Measurements from ENCODE around the gene GAP43.

The GAP43 gene

DNA sequence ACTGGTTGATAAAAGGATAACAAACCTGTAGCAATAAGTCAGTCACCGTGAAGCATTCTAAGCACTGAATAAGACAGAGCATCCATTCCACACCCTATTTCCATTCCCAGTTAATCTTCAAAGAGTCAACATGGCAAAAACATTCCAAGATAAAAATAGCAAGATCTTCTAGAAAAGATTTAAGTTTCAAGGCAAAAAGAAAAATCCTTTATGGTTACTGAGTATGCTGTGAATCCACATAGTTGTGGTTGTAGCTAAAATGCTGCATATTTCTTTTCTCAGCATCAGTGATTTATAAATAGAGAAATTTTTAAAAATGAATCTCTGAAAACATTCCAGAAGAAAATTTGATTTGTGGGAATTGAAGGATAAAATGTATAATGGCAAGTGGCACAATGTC, 21.1 kb downstream of the GAP43 start:
- no peak overlapping the region for H2BK120ac ChIP-seq (ENCODE audit: low read depth, low read length)
- no peak overlapping the region for H4K8ac ChIP-seq (ENCODE audit: low read depth, low read length)
- no peaks in the 10 kb centered on the region for H3K36me3 ChIP-seq (replicated peaks in 1 of 2; ENCODE audit: control insufficient read depth in 2 of 2, insufficient read depth in 2 of 2, low read length in 2 of 2)
- no peak overlapping the region for H2AFZ ChIP-seq (ENCODE audit: low read length)
- H3K4ac ChIP-seq (ENCODE audit: low read length): no peak overlapping the region
- H3K23ac ChIP-seq (ENCODE audit: low read depth, low read length, poor library complexity): no peak overlapping the region
- no peak overlapping the region for H4K91ac ChIP-seq (ENCODE audit: low read depth, low read length, poor library complexity)
- H2BK15ac ChIP-seq (ENCODE audit: low read length): no peak overlapping the region
- no peaks in the 10 kb centered on the region for H3K9me3 ChIP-seq (replicated peaks in 1 of 2; ENCODE audit: control insufficient read depth in 2 of 2, insufficient read depth in 1 of 2, low read depth in 1 of 2, low read length in 2 of 2)
- WGBS, 2 donors (ENCODE audit: extremely low coverage in 2 of 2, insufficient read length in 2 of 2, insufficient replicate concordance in 1 of 2): no CpG with 5 or more reads among the region's 1 CpG
- H3K4me2 ChIP-seq (ENCODE audit: insufficient read depth, low read length, poor library complexity, severe bottlenecking): no peak overlapping the region
- no peak overlapping the region for H2AK5ac ChIP-seq (ENCODE audit: low read depth, low read length)
- no peaks in the 10 kb centered on the region for H3K27me3 ChIP-seq (ENCODE audit: control insufficient read depth in 3 of 3, insufficient read depth in 3 of 3, low read depth in 1 of 3, low read length in 3 of 3)
- H2BK5ac ChIP-seq (ENCODE audit: low read length): no peak overlapping the region
- no peak overlapping the region for H3K9ac ChIP-seq (ENCODE audit: low read depth, low read length, poor library complexity)
- no peak overlapping the region for H3K18ac ChIP-seq (ENCODE audit: low read length)
- no peak overlapping the region for H3K4me3 ChIP-seq (ENCODE audit: low read length in 2 of 2)
- H3K27ac ChIP-seq (replicated peaks; ENCODE audit: low read length): no peak overlapping the region
- no peaks in the 10 kb centered on the region for H3K4me1 ChIP-seq (ENCODE audit: control insufficient read depth in 2 of 2, insufficient read depth in 1 of 2, low read depth in 1 of 2, low read length in 2 of 2)
- H2BK12ac ChIP-seq (ENCODE audit: low read length): no peak overlapping the region
- H3K14ac ChIP-seq (ENCODE audit: low read length): no peak overlapping the region
- DNase-seq (ENCODE audit: low spot score): no peak
- no peaks in the 10 kb centered on the region for H3K79me1 ChIP-seq (ENCODE audit: low read depth, low read length)

DNA sequence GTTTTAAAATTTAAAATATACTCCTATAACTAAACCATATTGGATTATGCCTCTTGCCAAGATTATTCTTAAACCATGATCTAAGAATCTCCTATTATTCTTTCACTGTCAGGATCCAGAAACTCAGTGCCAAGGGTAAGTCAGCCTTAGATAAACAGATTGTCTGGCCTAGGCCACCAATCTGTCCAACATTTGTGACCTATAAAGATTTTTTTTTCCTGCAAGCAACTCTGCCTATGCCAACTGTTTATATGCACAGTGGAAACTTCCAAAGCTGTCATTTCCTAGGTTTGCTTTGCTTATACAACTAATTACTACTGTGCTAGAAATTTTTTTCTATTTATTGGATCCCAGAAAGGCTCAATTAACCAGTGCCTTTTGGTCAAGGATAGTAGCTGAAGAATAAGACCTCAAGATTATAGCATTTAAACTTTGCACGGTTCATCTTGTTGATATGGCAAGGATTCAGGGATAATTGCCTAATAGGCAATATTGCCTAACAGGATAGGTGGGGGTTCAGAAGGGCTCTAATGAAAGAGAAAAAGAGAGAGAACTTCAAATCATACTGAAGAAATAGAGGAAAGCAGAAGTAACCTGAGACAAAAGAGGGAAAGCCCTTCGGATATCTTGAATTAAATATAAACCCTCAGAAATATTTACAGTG, 22.8 kb downstream of the GAP43 start:
- Histone ChIP-seq H3K27me3 (ENCODE audit: control insufficient read depth in 3 of 3, insufficient read depth in 3 of 3, low read depth in 1 of 3, low read length in 3 of 3) (no peaks in the 10 kb centered on the region), H4K8ac (ENCODE audit: low read depth, low read length) (no peak overlapping the region), H3K18ac (ENCODE audit: low read length) (no peak overlapping the region), H3K27ac (replicated peaks; ENCODE audit: low read length) (no peak overlapping the region), H3K4me1 (ENCODE audit: control insufficient read depth in 2 of 2, insufficient read depth in 1 of 2, low read depth in 1 of 2, low read length in 2 of 2) (no peaks in the 10 kb centered on the region), H2BK12ac (ENCODE audit: low read length) (no peak overlapping the region), H4K91ac (ENCODE audit: low read depth, low read length, poor library complexity) (no peak overlapping the region), H3K9ac (ENCODE audit: low read depth, low read length, poor library complexity) (no peak overlapping the region), H3K14ac (ENCODE audit: low read length) (no peak overlapping the region), H2BK5ac (ENCODE audit: low read length) (no peak overlapping the region), H3K4ac (ENCODE audit: low read length) (no peak overlapping the region), H2BK120ac (ENCODE audit: low read depth, low read length) (no peak overlapping the region), H3K36me3 (replicated peaks in 1 of 2; ENCODE audit: control insufficient read depth in 2 of 2, insufficient read depth in 2 of 2, low read length in 2 of 2) (no peaks in the 10 kb centered on the region), H3K23ac (ENCODE audit: low read depth, low read length, poor library complexity) (no peak overlapping the region), H3K9me3 (replicated peaks in 1 of 2; ENCODE audit: control insufficient read depth in 2 of 2, insufficient read depth in 1 of 2, low read depth in 1 of 2, low read length in 2 of 2) (no peaks in the 10 kb centered on the region), H3K4me2 (ENCODE audit: insufficient read depth, low read length, poor library complexity, severe bottlenecking) (no peak overlapping the region), H2AFZ (ENCODE audit: low read length) (no peak overlapping the region), H2BK15ac (ENCODE audit: low read length) (no peak overlapping the region), H2AK5ac (ENCODE audit: low read depth, low read length) (no peak overlapping the region), H3K79me1 (ENCODE audit: low read depth, low read length) (no peaks in the 10 kb centered on the region), H3K4me3 (ENCODE audit: low read length in 2 of 2) (no peak overlapping the region)
- WGBS, 2 donors (ENCODE audit: extremely low coverage in 2 of 2, insufficient read length in 2 of 2, insufficient replicate concordance in 1 of 2): no CpG with 5 or more reads among the region's 2 CpGs
- DNase-seq (ENCODE audit: low spot score): no peak

DNA sequence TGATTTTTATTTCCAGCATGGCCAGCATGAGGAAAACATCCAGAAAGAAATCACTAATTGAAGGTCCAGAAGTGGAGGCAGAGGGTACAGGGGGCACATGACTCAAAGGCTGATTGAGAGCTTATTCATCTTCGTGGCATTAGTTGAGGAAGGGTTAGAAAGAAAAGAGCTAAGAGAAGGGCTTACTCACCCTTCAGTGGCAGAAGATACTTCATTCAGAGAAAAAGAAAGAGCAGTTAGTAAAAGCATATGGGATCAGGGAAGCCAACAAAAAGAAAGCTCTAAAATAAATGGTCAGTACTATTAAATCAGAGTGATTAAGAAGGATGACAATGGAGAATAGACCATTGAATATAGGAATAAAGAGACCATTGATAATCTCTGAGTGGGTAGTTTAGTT, 25.2 kb downstream of the GAP43 start:
- H3K36me3 ChIP-seq (replicated peaks in 1 of 2; ENCODE audit: control insufficient read depth in 2 of 2, insufficient read depth in 2 of 2, low read length in 2 of 2): no peaks in the 10 kb centered on the region
- H3K4me1 ChIP-seq (ENCODE audit: control insufficient read depth in 2 of 2, insufficient read depth in 1 of 2, low read depth in 1 of 2, low read length in 2 of 2): no peaks in the 10 kb centered on the region
- H3K27ac ChIP-seq (replicated peaks; ENCODE audit: low read length): no peak overlapping the region
- no peak overlapping the region for H4K8ac ChIP-seq (ENCODE audit: low read depth, low read length)
- no peaks in the 10 kb centered on the region for H3K9me3 ChIP-seq (replicated peaks in 1 of 2; ENCODE audit: control insufficient read depth in 2 of 2, insufficient read depth in 1 of 2, low read depth in 1 of 2, low read length in 2 of 2)
- H2BK12ac ChIP-seq (ENCODE audit: low read length): no peak overlapping the region
- H3K79me1 ChIP-seq (ENCODE audit: low read depth, low read length): no peaks in the 10 kb centered on the region
- H2AK5ac ChIP-seq (ENCODE audit: low read depth, low read length): no peak overlapping the region
- H3K9ac ChIP-seq (ENCODE audit: low read depth, low read length, poor library complexity): no peak overlapping the region
- H3K27me3 ChIP-seq (ENCODE audit: control insufficient read depth in 3 of 3, insufficient read depth in 3 of 3, low read depth in 1 of 3, low read length in 3 of 3): no peaks in the 10 kb centered on the region
- no peak overlapping the region for H3K4ac ChIP-seq (ENCODE audit: low read length)
- H3K4me3 ChIP-seq (ENCODE audit: low read length in 2 of 2): no peak overlapping the region
- H2AFZ ChIP-seq (ENCODE audit: low read length): no peak overlapping the region
- H2BK120ac ChIP-seq (ENCODE audit: low read depth, low read length): no peak overlapping the region
- WGBS, 2 donors (ENCODE audit: extremely low coverage in 2 of 2, insufficient read length in 2 of 2, insufficient replicate concordance in 1 of 2): no CpG with 5 or more reads among the region's 1 CpG
- no peak overlapping the region for H3K4me2 ChIP-seq (ENCODE audit: insufficient read depth, low read length, poor library complexity, severe bottlenecking)
- no peak overlapping the region for H3K18ac ChIP-seq (ENCODE audit: low read length)
- H4K91ac ChIP-seq (ENCODE audit: low read depth, low read length, poor library complexity): no peak overlapping the region
- no peak overlapping the region for H3K14ac ChIP-seq (ENCODE audit: low read length)
- H2BK15ac ChIP-seq (ENCODE audit: low read length): no peak overlapping the region
- DNase-seq (ENCODE audit: low spot score): no peak
- no peak overlapping the region for H3K23ac ChIP-seq (ENCODE audit: low read depth, low read length, poor library complexity)
- no peak overlapping the region for H2BK5ac ChIP-seq (ENCODE audit: low read length)

DNA sequence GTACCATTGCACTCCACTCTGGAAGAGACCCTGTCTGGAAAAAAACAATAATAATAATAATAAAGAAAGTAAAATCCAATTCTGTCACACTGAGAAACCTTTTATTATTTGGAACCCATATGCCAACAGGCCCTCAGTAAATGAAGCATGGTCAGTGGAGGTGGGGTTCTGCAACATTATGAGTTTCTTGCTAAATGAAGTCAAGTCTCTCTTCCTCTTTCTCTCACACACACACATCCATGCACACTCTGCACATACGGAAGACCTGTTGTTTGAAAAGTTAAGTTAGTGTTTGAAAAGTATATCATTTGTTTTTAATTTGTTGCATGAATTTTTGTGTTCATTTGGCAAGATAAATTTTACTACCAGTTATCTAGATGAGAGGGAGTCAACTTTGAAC, 27.8 kb downstream of the GAP43 start:
- no peaks in the 10 kb centered on the region for H3K79me1 ChIP-seq (ENCODE audit: low read depth, low read length)
- no peak overlapping the region for H2BK15ac ChIP-seq (ENCODE audit: low read length)
- no peak overlapping the region for H3K18ac ChIP-seq (ENCODE audit: low read length)
- H4K91ac ChIP-seq (ENCODE audit: low read depth, low read length, poor library complexity): no peak overlapping the region
- no peaks in the 10 kb centered on the region for H3K4me1 ChIP-seq (ENCODE audit: control insufficient read depth in 2 of 2, insufficient read depth in 1 of 2, low read depth in 1 of 2, low read length in 2 of 2)
- no peak overlapping the region for H2BK5ac ChIP-seq (ENCODE audit: low read length)
- H3K4me3 ChIP-seq (ENCODE audit: low read length in 2 of 2): no peak overlapping the region
- H2BK12ac ChIP-seq (ENCODE audit: low read length): no peak overlapping the region
- H3K14ac ChIP-seq (ENCODE audit: low read length): no peak overlapping the region
- no peak overlapping the region for H2BK120ac ChIP-seq (ENCODE audit: low read depth, low read length)
- H3K9ac ChIP-seq (ENCODE audit: low read depth, low read length, poor library complexity): no peak overlapping the region
- H3K36me3 ChIP-seq (replicated peaks in 1 of 2; ENCODE audit: control insufficient read depth in 2 of 2, insufficient read depth in 2 of 2, low read length in 2 of 2): no peaks in the 10 kb centered on the region
- DNase-seq (ENCODE audit: low spot score): no peak
- H2AK5ac ChIP-seq (ENCODE audit: low read depth, low read length): no peak overlapping the region
- H2AFZ ChIP-seq (ENCODE audit: low read length): no peak overlapping the region
- no peak overlapping the region for H4K8ac ChIP-seq (ENCODE audit: low read depth, low read length)
- H3K27me3 ChIP-seq (ENCODE audit: control insufficient read depth in 3 of 3, insufficient read depth in 3 of 3, low read depth in 1 of 3, low read length in 3 of 3): no peaks in the 10 kb centered on the region
- no CpG with 5 or more reads among the region's 1 CpG for WGBS, 2 donors (ENCODE audit: extremely low coverage in 2 of 2, insufficient read length in 2 of 2, insufficient replicate concordance in 1 of 2)
- no peak overlapping the region for H3K4ac ChIP-seq (ENCODE audit: low read length)
- no peaks in the 10 kb centered on the region for H3K9me3 ChIP-seq (replicated peaks in 1 of 2; ENCODE audit: control insufficient read depth in 2 of 2, insufficient read depth in 1 of 2, low read depth in 1 of 2, low read length in 2 of 2)
- no peak overlapping the region for H3K4me2 ChIP-seq (ENCODE audit: insufficient read depth, low read length, poor library complexity, severe bottlenecking)
- H3K27ac ChIP-seq (replicated peaks; ENCODE audit: low read length): no peak overlapping the region
- no peak overlapping the region for H3K23ac ChIP-seq (ENCODE audit: low read depth, low read length, poor library complexity)

Data from neuronal stem cell (in vitro differentiated cells).